Effector memory CD8-positive, alpha-beta T cell (primary cell): ENCODE results near the gene FHIT.
"Not testable (repeated sequence)": the region's sequence is repeated elsewhere in the genome, so short reads cannot be mapped to it uniquely, and the experiment has no call there.

Experiments used
- ATAC-seq: fragments of 150-1000 bp; cut with Tn5 transposase; replicated peaks from 2 replicates; pipeline ENCODE4 v1.10.0; 2021; ENCODE audit warnings: mild to moderate bottlenecking, moderate library complexity
- DNase-seq, 3 experiments: peaks; one replicate each; pipeline ENCODE4 v3.0.0; 2021
- H3K27ac Mint-ChIP-seq, 2 donors: one replicate each; pipeline ENCODE4 v1.8.0; 2022; ENCODE audit warnings: mild to moderate bottlenecking in 2 of 2, mixed read lengths in 2 of 2, moderate library complexity in 2 of 2
- H3K27me3 Mint-ChIP-seq, 2 donors: one replicate each; pipeline ENCODE4 v1.8.0; 2022; ENCODE audit warnings: mixed read lengths in 2 of 2
- H3K36me3 Mint-ChIP-seq: one replicate; pipeline ENCODE4 v1.8.0; 2022; ENCODE audit warnings: mild to moderate bottlenecking, moderate library complexity, mixed read lengths; ENCODE audit not compliant: insufficient read depth
- H3K4me1 Mint-ChIP-seq, 2 donors: one replicate each; pipeline ENCODE4 v1.8.0; 2022; ENCODE audit warnings: low read depth in 2 of 2, mixed read lengths in 2 of 2
- H3K4me3 Mint-ChIP-seq, 2 donors: one replicate each; pipeline ENCODE4 v1.8.0; 2022; ENCODE audit warnings: mild to moderate bottlenecking in 2 of 2, mixed read lengths in 2 of 2, moderate library complexity in 2 of 2
- H3K9me3 Mint-ChIP-seq, 2 donors: one replicate each; pipeline ENCODE4 v1.8.0; 2022; ENCODE audit warnings: mixed read lengths in 2 of 2

FHIT gene

GRCh38 chr3:60571511-60571910, 679.7 kb downstream of the FHIT start:
- H3K4me1 Mint-ChIP-seq, result no peaks in the 10 kb centered on the region
- H3K27me3 Mint-ChIP-seq, result peaks cover 8 to 22% of the 10 kb centered on the region in 2 donors
- ATAC-seq, result no peak
- peaks cover 0 to 1% of the 10 kb centered on the region in 2 donors for H3K9me3 Mint-ChIP-seq
- no peak overlapping the region for H3K27ac Mint-ChIP-seq
- H3K4me3 Mint-ChIP-seq, result no peak overlapping the region
- DNase-seq, result no peak
- no peaks in the 10 kb centered on the region for H3K36me3 Mint-ChIP-seq

GRCh38 chr3:60557122-60557521, 694.1 kb downstream of the FHIT start:
- Mint-ChIP-seq H3K4me3 (no peak overlapping the region), H3K27ac (no peak overlapping the region), H3K27me3 (peaks cover 0 to 8% of the 10 kb centered on the region in 2 donors), H3K36me3 (no peaks in the 10 kb centered on the region), H3K4me1 (no peaks in the 10 kb centered on the region), H3K9me3 (peaks cover 0 to 1% of the 10 kb centered on the region in 2 donors)
- ATAC-seq (no peak), DNase-seq (no peak)

GRCh38 chr3:60555686-60556354, 695.4 kb downstream of the FHIT start:
- H3K27me3 Mint-ChIP-seq, result peaks cover 0 to 8% of the 10 kb centered on the region in 2 donors
- peaks cover under 1% of the 10 kb centered on the region for H3K36me3 Mint-ChIP-seq
- no peaks in the 10 kb centered on the region for H3K4me1 Mint-ChIP-seq
- no peak overlapping the region for H3K4me3 Mint-ChIP-seq
- H3K27ac Mint-ChIP-seq, result no peak overlapping the region
- peaks cover 1 to 5% of the 10 kb centered on the region in 2 donors for H3K9me3 Mint-ChIP-seq
- ATAC-seq (no peak), DNase-seq (no peak)

- Mint-ChIP-seq H3K27ac (no peak overlapping the region), H3K27me3 (no peaks in the 10 kb centered on the region), H3K9me3 (peaks cover 0 to 7% of the 10 kb centered on the region in 2 donors), H3K4me3 (no peak overlapping the region), H3K36me3 (peaks cover 2% of the 10 kb centered on the region), H3K4me1 (no peaks in the 10 kb centered on the region)
- DNase-seq (no peak), ATAC-seq (no peak)
Measured at GRCh38 chr3:60553144-60553543, 698.1 kb downstream of the FHIT start.

GRCh38 chr3:60552581-60552980, 698.7 kb downstream of the FHIT start:
- ATAC-seq, result no peak
- no peak overlapping the region for H3K27ac Mint-ChIP-seq
- H3K4me3 Mint-ChIP-seq, result no peak overlapping the region
- no peaks in the 10 kb centered on the region for H3K4me1 Mint-ChIP-seq
- no peak for DNase-seq
- peaks cover 0 to 7% of the 10 kb centered on the region in 2 donors for H3K9me3 Mint-ChIP-seq
- H3K36me3 Mint-ChIP-seq, result peaks cover 2% of the 10 kb centered on the region
- no peaks in the 10 kb centered on the region for H3K27me3 Mint-ChIP-seq

GRCh38 chr3:60551455-60552209, 699.6 kb downstream of the FHIT start:
- Mint-ChIP-seq H3K9me3 (peaks cover 0 to 7% of the 10 kb centered on the region in 2 donors), H3K4me3 (no peak overlapping the region), H3K4me1 (no peaks in the 10 kb centered on the region), H3K27me3 (no peaks in the 10 kb centered on the region), H3K36me3 (peaks cover 2% of the 10 kb centered on the region), H3K27ac (no peak overlapping the region)
- no peak for ATAC-seq
- DNase-seq, result no peak

- DNase-seq (no peak), ATAC-seq (no peak)
- Mint-ChIP-seq H3K27me3 (peaks cover 0 to 6% of the 10 kb centered on the region in 2 donors), H3K36me3 (peaks cover 2% of the 10 kb centered on the region), H3K4me3 (no peak overlapping the region), H3K4me1 (no peaks in the 10 kb centered on the region), H3K27ac (no peak overlapping the region), H3K9me3 (peaks cover 0 to 7% of the 10 kb centered on the region in 2 donors)
Measured at GRCh38 chr3:60549863-60550262, 701.4 kb downstream of the FHIT start.

GRCh38 chr3:60542995-60543394, 708.3 kb downstream of the FHIT start:
- no peak for ATAC-seq
- no peaks in the 10 kb centered on the region for H3K36me3 Mint-ChIP-seq
- H3K4me1 Mint-ChIP-seq, result no peaks in the 10 kb centered on the region
- peaks cover 0 to 6% of the 10 kb centered on the region in 2 donors for H3K27me3 Mint-ChIP-seq
- no peak for DNase-seq
- H3K9me3 Mint-ChIP-seq, result peaks cover 0 to 3% of the 10 kb centered on the region in 2 donors
- no peak overlapping the region for H3K4me3 Mint-ChIP-seq
- H3K27ac Mint-ChIP-seq, result no peak overlapping the region

GRCh38 chr3:60539394-60539793, 711.9 kb downstream of the FHIT start:
- not testable (repeated sequence) for H3K4me3 Mint-ChIP-seq, DNase-seq, ATAC-seq, H3K27ac Mint-ChIP-seq, H3K9me3 Mint-ChIP-seq, H3K4me1 Mint-ChIP-seq, H3K36me3 Mint-ChIP-seq, H3K27me3 Mint-ChIP-seq

- Mint-ChIP-seq H3K4me3 (no peak overlapping the region), H3K27ac (no peak overlapping the region), H3K27me3 (peaks cover 0 to 8% of the 10 kb centered on the region in 2 donors), H3K9me3 (peaks cover 0 to 5% of the 10 kb centered on the region in 2 donors), H3K4me1 (no peaks in the 10 kb centered on the region), H3K36me3 (no peaks in the 10 kb centered on the region)
- ATAC-seq, result no peak
- DNase-seq, result no peak
Measured at GRCh38 chr3:60536420-60536819, 714.8 kb downstream of the FHIT start.

GRCh38 chr3:60531759-60532158, 719.5 kb downstream of the FHIT start:
- H3K36me3 Mint-ChIP-seq, result no peaks in the 10 kb centered on the region
- H3K27me3 Mint-ChIP-seq, result peaks cover 0 to 13% of the 10 kb centered on the region in 2 donors
- ATAC-seq, result no peak
- no peak overlapping the region for H3K4me3 Mint-ChIP-seq
- no peaks in the 10 kb centered on the region for H3K9me3 Mint-ChIP-seq
- no peaks in the 10 kb centered on the region for H3K4me1 Mint-ChIP-seq
- DNase-seq, result no peak
- H3K27ac Mint-ChIP-seq, result no peak overlapping the region

GRCh38 chr3:60528651-60529050, 722.6 kb downstream of the FHIT start:
- Mint-ChIP-seq H3K36me3 (no peaks in the 10 kb centered on the region), H3K9me3 (no peaks in the 10 kb centered on the region), H3K27me3 (peaks cover 0 to 11% of the 10 kb centered on the region in 2 donors), H3K27ac (no peak overlapping the region), H3K4me3 (no peak overlapping the region), H3K4me1 (no peaks in the 10 kb centered on the region)
- no peak for ATAC-seq
- no peak for DNase-seq

- H3K4me1 Mint-ChIP-seq, result no peaks in the 10 kb centered on the region
Measured at GRCh38 chr3:60523536-60523935, 727.7 kb downstream of the FHIT start.

GRCh38 chr3:60517134-60517533, 734.1 kb downstream of the FHIT start:
- no peaks in the 10 kb centered on the region for H3K9me3 Mint-ChIP-seq
- H3K4me3 Mint-ChIP-seq, result no peak overlapping the region
- H3K27ac Mint-ChIP-seq, result no peak overlapping the region
- no peak for ATAC-seq
- no peaks in the 10 kb centered on the region for H3K4me1 Mint-ChIP-seq
- no peaks in the 10 kb centered on the region for H3K36me3 Mint-ChIP-seq
- H3K27me3 Mint-ChIP-seq, result no peaks in the 10 kb centered on the region
- DNase-seq, result no peak

More at GRCh38 chr3:60523536-60523935, 727.7 kb downstream of the FHIT start:
- Mint-ChIP-seq H3K4me3 (no peak overlapping the region), H3K9me3 (no peaks in the 10 kb centered on the region), H3K27ac (no peak overlapping the region), H3K36me3 (no peaks in the 10 kb centered on the region), H3K27me3 (no peaks in the 10 kb centered on the region)
- DNase-seq (no peak), ATAC-seq (no peak)
